ENCODE measurements around the gene AKAP8L. TPM values are rescaled to one million over a fixed set of nuclear protein-coding genes. Genes with fewer than 3 reads are reported as not detected.

Gene AKAP8L
- total and polyA plus RNA-seq, 2 donors (not counting 1 experiment from before 2014, with no cell fraction given), result 184 to 211 TPM

- Histone ChIP-seq H3K79me2 (ENCODE audit: control insufficient read depth, insufficient read depth, low read length) (peaks cover 35% of the 10 kb centered on the region), H3K4me2 (replicated peaks; ENCODE audit: low read depth, low read length, poor library complexity, severe bottlenecking) (peak overlapping the region; percentile 90), H3K4me1 (ENCODE audit: control insufficient read depth in 2 of 2, insufficient read depth in 2 of 2, low read length in 2 of 2) (peaks cover 24 to 32% of the 10 kb centered on the region in 2 donors), H4K20me1 (ENCODE audit: control insufficient read depth, insufficient read depth, low read length, poor library complexity, severe bottlenecking) (peaks cover 41% of the 10 kb centered on the region), H3K9ac (ENCODE audit: low read length) (peak overlapping the region; percentile 88), H3K4me3 (ENCODE audit: control extremely low read depth in 1 of 5, extremely low read depth in 1 of 5, insufficient read depth in 1 of 5, low read depth in 2 of 5, low read length in 4 of 5) (peak overlapping the region; percentile 71 to 93 (median 87)), H2AFZ (ENCODE audit: insufficient read depth, low read depth, low read length, poor library complexity, severe bottlenecking) (peak overlapping the region; percentile 97), H3K27me3 (replicated peaks in 1 of 4; ENCODE audit: control extremely low read depth in 1 of 4, control insufficient read depth in 3 of 4, insufficient read depth in 4 of 4, low read length in 3 of 4) (no peaks in the 10 kb centered on the region), H3K27ac (ENCODE audit: low read length in 2 of 2) (peak overlapping the region; percentile 52 to 70), H3K36me3 (replicated peaks in 1 of 2; ENCODE audit: control extremely low read depth in 1 of 2, control insufficient read depth in 1 of 2, extremely low read depth in 1 of 2, insufficient read depth in 2 of 2, low read length in 1 of 2) (no peaks in the 10 kb centered on the region), H3K9me3 (ENCODE audit: control extremely low read depth in 1 of 3, control insufficient read depth in 2 of 3, insufficient read depth in 1 of 3, low read length in 2 of 3) (peaks cover 0 to 7% (median 0%) of the 10 kb centered on the region in 3 donors)
- ChIA-PET CTCF (interaction anchor here (0.7 to 2.4 kb wide), 4 partner anchors 14 to 123 kb away, joined by 3 to 21 read pairs (median 4); partner anchors contain the start of gene AKAP8L), POLR2A (interaction anchor here (0.5 to 3.6 kb wide), 7 partner anchors 14 to 1694 kb away, joined by 3 to 15 read pairs (median 4); partner anchors contain the start of genes AKAP8 and AKAP8L)
- intact Hi-C loops (cut with micrococcal nuclease), result loop anchor here (1.0 to 2.0 kb wide), 4 partner anchors 14 to 123 kb away; partner anchors contain the start of gene RASAL3
- peaks cover 27% of the 10 kb centered on the region for H3K4me1 Mint-ChIP-seq
- DNase-seq (peak; percentile 93), ATAC-seq (ENCODE audit: low read depth) (peak; percentile 93)
- peak overlapping the region; percentile 99 for H3K4me3 Mint-ChIP-seq
- no peaks in the 10 kb centered on the region for H3K9me3 Mint-ChIP-seq (ENCODE audit: insufficient read depth)
- H3K27ac Mint-ChIP-seq, result peak overlapping the region; percentile 95
- WGBS (ENCODE audit: insufficient coverage), result under 1% methylated on average over 69 of the region's 75 CpGs
- H3K27me3 Mint-ChIP-seq, result no peaks in the 10 kb centered on the region
- TF ChIP-seq EZH2 (IDR thresholded peaks at IDR 0.05; ENCODE audit: borderline replicate concordance, insufficient read depth, low read depth, low read length, poor library complexity, severe bottlenecking), result no peak
- no peak for TF ChIP-seq CTCF (IDR thresholded peaks at IDR 0.05)
Measured at GRCh38 chr19:15432629-15433518, 14.1 kb upstream of the AKAP8L start.
